ENCODE measurements around the gene TAF6. TPM values are rescaled to one million over a fixed set of nuclear protein-coding genes. Genes with fewer than 3 reads are reported as not detected.
A peak's percentile ranks its signal among the peaks of the same experiment; 100 is the strongest.

TAF6 gene
- total and polyA plus RNA-seq, 9 of the 15 experiments (the other 6 are each of a cell fraction or from before 2014, with no cell fraction given), result 0.78 to 78.7 (median 21.3) TPM

- TF ChIP-seq EGR1 (conservative IDR thresholded peaks at IDR 0.05) (peak; percentile 79), GABPB2 (CRISPR knock-in tag; conservative IDR thresholded peaks at IDR 0.05) (no peak; the same call in 1 of the 2 replicates), ZNF444 (CRISPR knock-in tag; IDR thresholded peaks at IDR 0.05) (no peak), KDM1A (IDR thresholded peaks at IDR 0.05) (no peak), SFPQ (IDR thresholded peaks at IDR 0.05; ENCODE audit: low read depth, low read length) (no peak), FOXO4 (CRISPR knock-in tag; IDR thresholded peaks at IDR 0.05) (no peak), CSDE1 (IDR thresholded peaks at IDR 0.05) (no peak), ZNF407 (IDR thresholded peaks at IDR 0.05; ENCODE audit: low read depth) (no peak), ERF (CRISPR knock-in tag; IDR thresholded peaks at IDR 0.05) (peak; percentile 44; the same call in 1 of the 2 replicates)
Measured at GRCh38 chr7:100101016-100101862, 17.9 kb downstream of the TAF6 start, which contains the start of the genes AP4M1 and MCM7 (continued).

Data from K562 (cell line).